K562 (cell line): ENCODE measurements around the gene FOXP4. TPM values are rescaled to one million over a fixed set of nuclear protein-coding genes. Genes with fewer than 3 reads are reported as not detected.

Experiments
- AFF4 ChIP-seq: sonication (generic); formaldehyde crosslinking; IDR thresholded peaks from 2 replicates; pipeline ENCODE4 v1.8.0; 2023; ENCODE audit warnings: mild to moderate bottlenecking, missing genetic modification reagents
- IRF1 ChIP-seq: sonication (generic); formaldehyde crosslinking; IDR thresholded peaks from 2 replicates; pipeline ENCODE4 v1.8.0; 2022; ENCODE audit warnings: missing genetic modification reagents, mild to moderate bottlenecking, borderline replicate concordance
- IRF9 ChIP-seq: fragments of 450-650 bp; IDR thresholded peaks from 2 replicates; pipeline ENCODE4 v1.6.1; 2016; ENCODE audit warnings: missing biosample characterization, missing genetic modification characterization
- NELFE ChIP-seq: IDR thresholded peaks from 2 replicates; pipeline ENCODE4 v1.6.1; 2011; ENCODE audit warnings: mild to moderate bottlenecking; ENCODE audit not compliant: insufficient read depth, insufficient read length
- POLR2AphosphoS5 ChIP-seq: IDR thresholded peaks from 2 replicates; pipeline ENCODE4 v1.6.1; 2011; ENCODE audit warnings: mild to moderate bottlenecking, low read depth, low read length, moderate library complexity; ENCODE audit not compliant: control insufficient read depth, insufficient read depth
- U2AF1 ChIP-seq: fragments of 200-400 bp; formaldehyde crosslinking; optimal IDR thresholded peaks from 2 replicates; pipeline ENCODE3; 2017; ENCODE audit warnings: mild to moderate bottlenecking, low read depth, low read length, moderate library complexity
- XRCC3 ChIP-seq: fragments of 450-650 bp; IDR thresholded peaks from 2 replicates; pipeline ENCODE4 v1.6.1; 2017; ENCODE audit warnings: mild to moderate bottlenecking, moderate library complexity
- ZBTB9 ChIP-seq: fragments of 450-650 bp; formaldehyde crosslinking; IDR thresholded peaks from 2 replicates; pipeline ENCODE4 v1.4.0; 2020; ENCODE audit warnings: mild to moderate bottlenecking, moderate library complexity
- ZNF695 ChIP-seq: fragments of 450-650 bp; formaldehyde crosslinking; IDR thresholded peaks from 2 replicates; pipeline ENCODE4 v1.4.0; 2020; ENCODE audit warnings: mild to moderate bottlenecking, moderate library complexity
- polyA plus RNA-seq, 8 experiments: library from polyadenylated mRNA; depleted of rRNA in 4 of 8; stranded (reverse) in 5 of 8; unstranded in 3 of 8; fragments of >200 nt; fragmentation: Nextera tagmentation in 2 of 8; fragmentation: Illumina TruSeq in 1 of 8; extraction: Ambion mirVana in 2 of 8; extraction: Trizol in 1 of 8; gene quantifications; 2 replicates each; pipeline versions ENCODE4 v1.2.1 to v1.2.3, GENCODE V29; 2011 to 2014; ENCODE audit warnings: inconsistent platforms in 1 of 8, missing spikeins in 1 of 8
- total RNA-seq, 7 experiments: library from RNA; depleted of rRNA in 6 of 7; stranded (reverse); fragments of >200 nt in 6 of 7; fragmentation: Illumina TruSeq in 2 of 7; extraction: Trizol in 2 of 7; gene quantifications; 2 replicates each; pipeline versions ENCODE4 v1.2.1 to v1.2.3, GENCODE V29; 2011 to 2021; ENCODE audit warnings: low replicate concordance in 1 of 7
- TF ChIP-seq, protein P1 (sequence below): fragments of 250-450 bp; sonication (Bioruptor Pico); IDR thresholded peaks from 2 replicates; pipeline ENCODE4 v1.4.0; 2020; ENCODE audit warnings: mild to moderate bottlenecking, moderate library complexity
- TF ChIP-seq, protein P2 (sequence below): sonication (generic); formaldehyde crosslinking; IDR thresholded peaks from 2 replicates; pipeline ENCODE4 v1.8.0; 2022; ENCODE audit warnings: missing genetic modification reagents, mild to moderate bottlenecking, borderline replicate concordance

Gene FOXP4
- total and polyA plus RNA-seq, 9 of the 15 experiments (the other 6 are each of a cell fraction or from before 2014, with no cell fraction given), result 0.11 to 29.4 (median 2.3) TPM

DNA sequence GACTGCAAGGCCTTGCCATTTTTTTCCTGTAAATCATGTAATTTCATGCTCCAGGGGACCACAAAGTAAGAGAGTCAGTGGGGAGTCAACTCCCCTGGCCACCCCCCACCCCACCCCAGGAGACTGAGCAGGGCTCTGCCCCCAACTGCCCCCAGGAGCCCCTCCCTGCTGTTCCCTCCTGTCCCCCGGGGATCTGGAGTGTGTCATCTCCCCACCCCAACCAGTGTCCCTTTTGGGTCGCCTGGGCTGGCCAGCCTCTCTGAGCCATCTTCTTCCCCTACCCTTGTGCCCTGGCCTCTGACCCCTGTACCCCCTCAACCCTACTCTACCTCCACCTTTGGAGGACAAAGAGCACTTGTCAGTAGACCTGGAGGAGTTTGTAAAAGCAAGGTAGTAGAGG lies 29.4 kb downstream of the FOXP4 start (continued):
- TF ChIP-seq AFF4 (CRISPR knock-in tag) (no peak), POLR2AphosphoS5 (no peak), IRF1 (CRISPR knock-in tag) (no peak), XRCC3 (no peak), ZNF695 (CRISPR knock-in tag) (no peak), NELFE (no peak), IRF9 (tag) (no peak), U2AF1 (no peak), ZBTB9 (CRISPR knock-in tag) (no peak)
- TF ChIP-seq, protein P1, sequence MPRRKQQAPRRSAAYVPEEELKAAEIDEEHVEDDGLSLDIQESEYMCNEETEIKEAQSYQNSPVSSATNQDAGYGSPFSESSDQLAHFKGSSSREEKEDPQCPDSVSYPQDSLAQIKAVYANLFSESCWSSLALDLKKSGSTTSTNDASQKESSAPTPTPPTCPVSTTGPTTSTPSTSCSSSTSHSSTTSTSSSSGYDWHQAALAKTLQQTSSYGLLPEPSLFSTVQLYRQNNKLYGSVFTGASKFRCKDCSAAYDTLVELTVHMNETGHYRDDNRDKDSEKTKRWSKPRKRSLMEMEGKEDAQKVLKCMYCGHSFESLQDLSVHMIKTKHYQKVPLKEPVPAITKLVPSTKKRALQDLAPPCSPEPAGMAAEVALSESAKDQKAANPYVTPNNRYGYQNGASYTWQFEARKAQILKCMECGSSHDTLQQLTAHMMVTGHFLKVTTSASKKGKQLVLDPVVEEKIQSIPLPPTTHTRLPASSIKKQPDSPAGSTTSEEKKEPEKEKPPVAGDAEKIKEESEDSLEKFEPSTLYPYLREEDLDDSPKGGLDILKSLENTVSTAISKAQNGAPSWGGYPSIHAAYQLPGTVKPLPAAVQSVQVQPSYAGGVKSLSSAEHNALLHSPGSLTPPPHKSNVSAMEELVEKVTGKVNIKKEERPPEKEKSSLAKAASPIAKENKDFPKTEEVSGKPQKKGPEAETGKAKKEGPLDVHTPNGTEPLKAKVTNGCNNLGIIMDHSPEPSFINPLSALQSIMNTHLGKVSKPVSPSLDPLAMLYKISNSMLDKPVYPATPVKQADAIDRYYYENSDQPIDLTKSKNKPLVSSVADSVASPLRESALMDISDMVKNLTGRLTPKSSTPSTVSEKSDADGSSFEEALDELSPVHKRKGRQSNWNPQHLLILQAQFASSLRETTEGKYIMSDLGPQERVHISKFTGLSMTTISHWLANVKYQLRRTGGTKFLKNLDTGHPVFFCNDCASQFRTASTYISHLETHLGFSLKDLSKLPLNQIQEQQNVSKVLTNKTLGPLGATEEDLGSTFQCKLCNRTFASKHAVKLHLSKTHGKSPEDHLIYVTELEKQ (CRISPR knock-in tag), result no peak
- TF ChIP-seq, protein P2, sequence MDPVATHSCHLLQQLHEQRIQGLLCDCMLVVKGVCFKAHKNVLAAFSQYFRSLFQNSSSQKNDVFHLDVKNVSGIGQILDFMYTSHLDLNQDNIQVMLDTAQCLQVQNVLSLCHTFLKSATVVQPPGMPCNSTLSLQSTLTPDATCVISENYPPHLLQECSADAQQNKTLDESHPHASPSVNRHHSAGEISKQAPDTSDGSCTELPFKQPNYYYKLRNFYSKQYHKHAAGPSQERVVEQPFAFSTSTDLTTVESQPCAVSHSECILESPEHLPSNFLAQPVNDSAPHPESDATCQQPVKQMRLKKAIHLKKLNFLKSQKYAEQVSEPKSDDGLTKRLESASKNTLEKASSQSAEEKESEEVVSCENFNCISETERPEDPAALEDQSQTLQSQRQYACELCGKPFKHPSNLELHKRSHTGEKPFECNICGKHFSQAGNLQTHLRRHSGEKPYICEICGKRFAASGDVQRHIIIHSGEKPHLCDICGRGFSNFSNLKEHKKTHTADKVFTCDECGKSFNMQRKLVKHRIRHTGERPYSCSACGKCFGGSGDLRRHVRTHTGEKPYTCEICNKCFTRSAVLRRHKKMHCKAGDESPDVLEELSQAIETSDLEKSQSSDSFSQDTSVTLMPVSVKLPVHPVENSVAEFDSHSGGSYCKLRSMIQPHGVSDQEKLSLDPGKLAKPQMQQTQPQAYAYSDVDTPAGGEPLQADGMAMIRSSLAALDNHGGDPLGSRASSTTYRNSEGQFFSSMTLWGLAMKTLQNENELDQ (CRISPR knock-in tag), result no peak
